ACC112 (cell line): ENCODE data around the gene REG1A.

Source experiments
- H2AFZ ChIP-seq: fragments of 200-600 bp; sonication (generic); one replicate; pipeline ENCODE4 v1.6.0; 2017; ENCODE audit warnings: antibody characterized with exemption, low read length; ENCODE audit not compliant: unreplicated experiment
- H3K27ac ChIP-seq: fragments of 200-600 bp; sonication (generic); 2 replicates; pipeline ENCODE4 v1.5.1; 2014; ENCODE audit warnings: low read depth, mild to moderate bottlenecking, antibody characterized with exemption, low read length, moderate library complexity
- H3K27me3 ChIP-seq: fragments of 200-600 bp; sonication (generic); 2 replicates; pipeline ENCODE4 v1.6.1; 2014; ENCODE audit warnings: mild to moderate bottlenecking, antibody characterized with exemption, low read length, moderate library complexity, mixed read lengths; ENCODE audit not compliant: insufficient read depth
- H3K36me3 ChIP-seq: fragments of 200-600 bp; sonication (generic); 2 replicates; pipeline ENCODE4 v1.6.1; 2016; ENCODE audit warnings: mild to moderate bottlenecking, antibody characterized with exemption, low read length, moderate library complexity, mixed read lengths; ENCODE audit not compliant: insufficient read depth
- H3K4me1 ChIP-seq: fragments of 200-600 bp; sonication (generic); one replicate; pipeline ENCODE4 v1.6.1; 2016; ENCODE audit warnings: low read length, mixed read lengths; ENCODE audit not compliant: insufficient read depth, unreplicated experiment, control insufficient read depth
- H3K4me3 ChIP-seq: fragments of 200-600 bp; sonication (generic); 2 replicates; pipeline ENCODE4 v1.5.1; 2014; ENCODE audit warnings: mild to moderate bottlenecking, low read depth, low read length
- H3K79me2 ChIP-seq: fragments of 200-600 bp; sonication (generic); one replicate; pipeline ENCODE4 v1.6.0; 2016; ENCODE audit warnings: low read length; ENCODE audit not compliant: control insufficient read depth, unreplicated experiment, insufficient read depth

Gene REG1A

GRCh38 chr2:79125721-79125985, 5.4 kb downstream of the REG1A start:
- Histone ChIP-seq H3K27ac (no peak overlapping the region), H3K79me2 (no peaks in the 10 kb centered on the region), H2AFZ (no peak overlapping the region), H3K36me3 (no peaks in the 10 kb centered on the region), H3K27me3 (no peaks in the 10 kb centered on the region), H3K4me3 (no peak overlapping the region), H3K4me1 (no peaks in the 10 kb centered on the region)

GRCh38 chr2:79128406-79128805, 8.1 kb downstream of the REG1A start:
- Histone ChIP-seq H3K4me1 (no peaks in the 10 kb centered on the region), H3K79me2 (no peaks in the 10 kb centered on the region), H3K4me3 (no peak overlapping the region)

GRCh38 chr2:79129260-79129659, 9.0 kb downstream of the REG1A start:
- H3K36me3 ChIP-seq = no peaks in the 10 kb centered on the region
- no peak overlapping the region for H3K4me3 ChIP-seq
- no peak overlapping the region for H2AFZ ChIP-seq
- H3K4me1 ChIP-seq = no peaks in the 10 kb centered on the region
- H3K27me3 ChIP-seq = no peaks in the 10 kb centered on the region
- H3K27ac ChIP-seq = no peak overlapping the region
- no peaks in the 10 kb centered on the region for H3K79me2 ChIP-seq

More at GRCh38 chr2:79128406-79128805, 8.1 kb downstream of the REG1A start:
- H3K27ac ChIP-seq = no peak overlapping the region
- no peak overlapping the region for H2AFZ ChIP-seq
- H3K36me3 ChIP-seq = no peaks in the 10 kb centered on the region
- H3K27me3 ChIP-seq = no peaks in the 10 kb centered on the region

- no peaks in the 10 kb centered on the region for H3K4me1 ChIP-seq
- no peaks in the 10 kb centered on the region for H3K27me3 ChIP-seq
- H3K27ac ChIP-seq = no peak overlapping the region
- no peak overlapping the region for H2AFZ ChIP-seq
- no peaks in the 10 kb centered on the region for H3K79me2 ChIP-seq
- H3K4me3 ChIP-seq = no peak overlapping the region
- no peaks in the 10 kb centered on the region for H3K36me3 ChIP-seq
Measured at GRCh38 chr2:79129804-79130203, 9.5 kb downstream of the REG1A start.

- Histone ChIP-seq H3K4me1 (no peaks in the 10 kb centered on the region), H3K27me3 (no peaks in the 10 kb centered on the region), H3K79me2 (no peaks in the 10 kb centered on the region), H3K36me3 (no peaks in the 10 kb centered on the region), H3K4me3 (no peak overlapping the region), H3K27ac (no peak overlapping the region), H2AFZ (no peak overlapping the region)
Measured at GRCh38 chr2:79131687-79132086, 11.4 kb downstream of the REG1A start.

- Histone ChIP-seq H3K4me3 (no peak overlapping the region), H2AFZ (no peak overlapping the region), H3K27ac (no peak overlapping the region), H3K79me2 (no peaks in the 10 kb centered on the region), H3K4me1 (no peaks in the 10 kb centered on the region), H3K27me3 (no peaks in the 10 kb centered on the region), H3K36me3 (no peaks in the 10 kb centered on the region)
Measured at GRCh38 chr2:79138385-79138784, 18.1 kb downstream of the REG1A start.

- H2AFZ ChIP-seq = no peak overlapping the region
- H3K79me2 ChIP-seq = no peaks in the 10 kb centered on the region
- H3K27me3 ChIP-seq = no peaks in the 10 kb centered on the region
- no peak overlapping the region for H3K4me3 ChIP-seq
- H3K4me1 ChIP-seq = no peaks in the 10 kb centered on the region
- H3K27ac ChIP-seq = no peak overlapping the region
- H3K36me3 ChIP-seq = no peaks in the 10 kb centered on the region
Measured at GRCh38 chr2:79139423-79139822, 19.1 kb downstream of the REG1A start.

GRCh38 chr2:79155826-79156476, 35.7 kb downstream of the REG1A start:
- Histone ChIP-seq H2AFZ (no peak overlapping the region), H3K4me1 (no peaks in the 10 kb centered on the region), H3K4me3 (no peak overlapping the region), H3K27ac (no peak overlapping the region), H3K36me3 (no peaks in the 10 kb centered on the region), H3K27me3 (no peaks in the 10 kb centered on the region), H3K79me2 (no peaks in the 10 kb centered on the region)

GRCh38 chr2:79159030-79159429, 38.7 kb downstream of the REG1A start:
- Histone ChIP-seq H3K27ac (no peak overlapping the region), H3K36me3 (no peaks in the 10 kb centered on the region), H2AFZ (no peak overlapping the region), H3K4me1 (no peaks in the 10 kb centered on the region), H3K27me3 (no peaks in the 10 kb centered on the region), H3K79me2 (no peaks in the 10 kb centered on the region), H3K4me3 (no peak overlapping the region)

- Histone ChIP-seq H2AFZ (no peak within 1 kb of the TSS), H3K4me1 (no peaks in the 10 kb centered on the region), H3K27me3 (no peaks in the 10 kb centered on the region), H3K4me3 (no peak within 1 kb of the TSS), H3K27ac (no peak within 1 kb of the TSS), H3K36me3 (no peaks in the 10 kb centered on the region), H3K79me2 (no peaks in the 10 kb centered on the region)
Measured at GRCh38 chr2:79159653-79160052, 39.4 kb downstream of the REG1A start, which contains the start of gene REG3A. Gene REG3A, minus strand, starts transcription at chr2:79159753. Its CDS starts 348 bp downstream, at chr2:79159405.

- Histone ChIP-seq H3K4me3 (no peak overlapping the region), H3K4me1 (no peaks in the 10 kb centered on the region), H3K27ac (no peak overlapping the region), H3K27me3 (no peaks in the 10 kb centered on the region), H3K36me3 (no peaks in the 10 kb centered on the region), H3K79me2 (no peaks in the 10 kb centered on the region), H2AFZ (no peak overlapping the region)
Measured at GRCh38 chr2:79162132-79162531, 41.8 kb downstream of the REG1A start.
